Heart left ventricle (tissue), 16 donors: ENCODE data around the gene PCDHGA11. TPM values are rescaled to one million over a fixed set of nuclear protein-coding genes. Genes with fewer than 3 reads are reported as not detected.

Source experiments
- ATAC-seq, 4 donors: fragments of 200-7000 bp; cut with Tn5 transposase; one replicate each; pipeline ENCODE4 v1.9.1; 2020 to 2022; ENCODE audit warnings: moderate library complexity in 4 of 4, mild to moderate bottlenecking in 3 of 4, moderate number of reproducible peaks in 1 of 4
- DNase-seq, 5 donors: peaks; one replicate each; pipeline ENCODE4 v3.0.0-alpha.2; 2020
- H3K27ac ChIP-seq, 12 donors: fragments of 200-600 bp; sonication (generic) in 4 of 12; one replicate each; pipeline versions ENCODE4 v1.5.0 to v1.8.0; 2016 to 2022; ENCODE audit warnings: mild to moderate bottlenecking in 2 of 12
- H3K27me3 ChIP-seq, 9 donors: fragments of 200-600 bp; sonication (generic) in 2 of 9; one replicate each; pipeline versions ENCODE4 v1.5.1 to v1.8.0; 2016 to 2022; ENCODE audit warnings: mild to moderate bottlenecking in 3 of 9
- H3K36me3 ChIP-seq, 9 donors: fragments of 200-600 bp; sonication (generic) in 2 of 9; one replicate each; pipeline versions ENCODE4 v1.5.0 to v1.8.0; 2018 to 2022; ENCODE audit warnings: mild to moderate bottlenecking in 2 of 9
- H3K4me1 ChIP-seq, 12 donors: fragments of 200-600 bp; sonication (generic) in 4 of 12; one replicate each; pipeline versions ENCODE4 v1.5.0 to v1.8.0; 2016 to 2022; ENCODE audit warnings: mild to moderate bottlenecking in 3 of 12
- H3K4me3 ChIP-seq, 12 donors: fragments of 200-600 bp; sonication (generic) in 4 of 12; one replicate each; pipeline versions ENCODE4 v1.5.0 to v1.8.0; 2017 to 2022; ENCODE audit warnings: mild to moderate bottlenecking in 9 of 12, moderate library complexity in 4 of 12
- H3K9me3 ChIP-seq, 12 donors: fragments of 200-600 bp; sonication (generic) in 4 of 12; one replicate each; pipeline versions ENCODE4 v1.5.0 to v1.8.0; 2016 to 2022; ENCODE audit warnings: mild to moderate bottlenecking in 1 of 12
- POLR2A ChIP-seq, 2 donors: fragments of 450-650 bp; IDR thresholded peaks; one replicate each; pipeline ENCODE4 v1.6.1; 2017; ENCODE audit warnings: antibody characterized with exemption in 2 of 2, mild to moderate bottlenecking in 2 of 2, moderate library complexity in 2 of 2
- WGBS, 4 donors: extraction: QIAGEN DNeasy Blood & Tissue Kit in 2 of 4; methylation state at CpG; one replicate each; pipeline versions ENCODE4 v1.1.5 to v1.1.7; 2013 to 2018; 5-methylcytosine and 5-hydroxymethylcytosine counted together
- intact Hi-C, 10 donors: fragments of 100-400 bp; cut with DNase I; formaldehyde crosslinking; loops; one replicate each; pipeline versions ENCODE4 v1.11.1 to v1.14.2; 2022
- polyA plus RNA-seq, 2 donors: library from polyadenylated mRNA; stranded (reverse); fragments of 200-250 nt; gene quantifications; one replicate each; pipeline ENCODE4 v1.2.3, GENCODE V29; 2013
- total RNA-seq, 9 donors: library from RNA; depleted of rRNA in 2 of 9; stranded (reverse); fragments of >200 nt in 2 of 9; fragmentation: NEBNext Ultra II Directional in 3 of 9; extraction: Animal tissue kit (Norgen Biotek cat#: 25700) in 3 of 9; gene quantifications; one replicate each; pipeline versions ENCODE4 v1.1.0 to v1.2.4, GENCODE V29; 2016 to 2023
- TF ChIP-seq, protein P1 (sequence below), 12 donors: fragments of 200-600 bp; sonication (generic) in 4 of 12; IDR thresholded peaks; one replicate each; pipeline versions ENCODE4 v1.5.0 to v1.8.0; 2018 to 2022; ENCODE audit warnings: antibody characterized with exemption in 12 of 12, mild to moderate bottlenecking in 5 of 12
- donor health status: ischemic (EF 13 %, LVEDD 7.1; RV severe dilation, severe dysfunction).
- donor health status: healthy with polysubstance abuse.
- donor health status: DM: no; HTN: yes; CAD: no.
- donor health status: DM: no; HTN: no; CAD: no.
- donor health status: ischemic (EF 25% LVEDD 6.9; RV normal size, moderate dysfunction).
- donor health status: ischemic (EF 25% LVEDD 5.7; RV mildly dilated, moderate dysfunction).
- donor health status: healthy.
- donor health status: DM: yes; HTN: yes; CAD: no.
- donor health status: ischemic (EF 35%, LVEDD 5.7; RV mildly dilated, moderate dysfunction).
- donor health status: nonischemic (EF 11% LVEDD 7.7; RV severe dilation, severe dysfunction).
- donor health status: DM: yes; HTN: yes; CAD: no.
- donor health status: PGD.
- donor health status: ischemic (EF 29% LVEDD 5.4; RV normal size, mild dysfunction).
- donor health status: nonischemic (EF 23%, LVEDD 6.1; RV moderate dilation, normal function).

PCDHGA11 gene
- total and polyA plus RNA-seq, 11 donors: 1.8 to 9.0 (median 5.0) TPM

DNA sequence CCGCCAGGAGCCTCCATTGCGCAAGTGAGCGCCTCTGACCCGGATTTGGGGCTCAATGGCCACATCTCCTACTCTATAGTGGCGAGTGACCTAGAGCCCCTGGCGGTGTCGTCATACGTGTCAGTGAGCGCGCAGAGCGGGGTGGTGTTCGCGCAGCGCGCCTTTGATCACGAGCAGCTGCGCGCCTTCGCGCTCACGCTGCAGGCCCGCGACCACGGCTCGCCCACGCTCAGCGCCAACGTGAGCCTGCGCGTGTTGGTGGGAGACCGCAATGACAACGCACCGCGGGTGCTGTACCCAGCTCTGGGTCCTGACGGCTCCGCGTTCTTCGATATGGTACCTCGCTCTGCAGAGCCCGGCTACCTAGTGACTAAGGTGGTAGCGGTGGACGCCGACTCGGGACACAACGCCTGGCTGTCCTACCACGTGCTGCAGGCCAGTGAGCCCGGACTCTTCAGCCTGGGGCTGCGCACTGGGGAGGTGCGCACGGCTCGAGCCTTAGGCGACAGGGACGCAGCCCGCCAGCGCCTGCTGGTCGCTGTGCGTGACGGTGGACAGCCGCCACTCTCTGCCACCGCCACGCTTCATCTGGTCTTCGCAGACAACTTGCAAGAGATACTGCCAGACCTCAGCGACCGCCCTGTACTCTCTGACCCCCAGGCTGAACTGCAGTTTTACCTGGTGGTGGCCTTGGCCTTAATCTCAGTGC is 11.1 kb upstream of the PCDHGA11 start:
- H3K9me3 ChIP-seq: peaks cover 0 to 100% (median 62%) of the 10 kb centered on the region in 12 donors
- TF ChIP-seq, protein P1, sequence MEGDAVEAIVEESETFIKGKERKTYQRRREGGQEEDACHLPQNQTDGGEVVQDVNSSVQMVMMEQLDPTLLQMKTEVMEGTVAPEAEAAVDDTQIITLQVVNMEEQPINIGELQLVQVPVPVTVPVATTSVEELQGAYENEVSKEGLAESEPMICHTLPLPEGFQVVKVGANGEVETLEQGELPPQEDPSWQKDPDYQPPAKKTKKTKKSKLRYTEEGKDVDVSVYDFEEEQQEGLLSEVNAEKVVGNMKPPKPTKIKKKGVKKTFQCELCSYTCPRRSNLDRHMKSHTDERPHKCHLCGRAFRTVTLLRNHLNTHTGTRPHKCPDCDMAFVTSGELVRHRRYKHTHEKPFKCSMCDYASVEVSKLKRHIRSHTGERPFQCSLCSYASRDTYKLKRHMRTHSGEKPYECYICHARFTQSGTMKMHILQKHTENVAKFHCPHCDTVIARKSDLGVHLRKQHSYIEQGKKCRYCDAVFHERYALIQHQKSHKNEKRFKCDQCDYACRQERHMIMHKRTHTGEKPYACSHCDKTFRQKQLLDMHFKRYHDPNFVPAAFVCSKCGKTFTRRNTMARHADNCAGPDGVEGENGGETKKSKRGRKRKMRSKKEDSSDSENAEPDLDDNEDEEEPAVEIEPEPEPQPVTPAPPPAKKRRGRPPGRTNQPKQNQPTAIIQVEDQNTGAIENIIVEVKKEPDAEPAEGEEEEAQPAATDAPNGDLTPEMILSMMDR (IDR thresholded peaks at IDR 0.05): no peak
- no peak for TF ChIP-seq POLR2A (IDR thresholded peaks at IDR 0.05)
- intact Hi-C loops: loop anchor here in 7 of 10 donors (5.0 to 10.0 kb wide), 8 partner anchors 45 to 165 kb away; partner anchors contain the start of genes PCDHGA5 (in 3 of the 7), PCDHB15 (in 1 of the 7), PCDHGA1 (in 1 of the 7) and PCDHGA3 (in 1 of the 7)
- H3K27me3 ChIP-seq: peaks cover 0 to 71% (median 0%) of the 10 kb centered on the region in 9 donors
- DNase-seq: no peak
- H3K27ac ChIP-seq: no peak overlapping the region
- H3K4me3 ChIP-seq: no peak overlapping the region
- no peak for ATAC-seq
- peaks cover 0 to 8% (median 0%) of the 10 kb centered on the region in 12 donors for H3K4me1 ChIP-seq
- peaks cover 0 to 24% (median 0%) of the 10 kb centered on the region in 9 donors for H3K36me3 ChIP-seq
- WGBS, 4 donors: 34 to 60% (median 45%) methylated on average over 12 to 64 of the region's 64 CpGs

DNA sequence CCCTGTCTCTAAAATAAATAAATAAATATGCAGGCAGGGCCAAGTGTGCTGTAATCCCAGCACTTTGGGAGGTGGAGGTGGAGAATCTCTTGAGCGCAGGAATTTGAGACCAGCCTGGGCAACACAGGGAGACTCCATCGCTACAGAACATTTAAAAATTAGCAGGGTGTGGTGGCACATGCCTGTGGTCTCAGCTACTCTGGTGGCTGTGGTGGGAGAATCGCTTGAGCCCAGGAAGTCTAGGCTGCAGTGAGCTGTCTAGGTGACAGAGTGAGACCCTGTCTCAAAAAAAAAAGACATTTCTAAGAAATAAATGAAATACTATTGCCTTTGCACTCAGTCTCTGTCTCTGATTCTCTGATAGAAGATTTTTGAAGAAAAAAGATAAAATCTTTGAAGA is 9.3 kb upstream of the PCDHGA11 start:
- Histone ChIP-seq H3K9me3 (peaks cover 0 to 100% (median 53%) of the 10 kb centered on the region in 12 donors), H3K4me3 (no peak overlapping the region), H3K27me3 (peaks cover 0 to 75% (median 0%) of the 10 kb centered on the region in 9 donors), H3K4me1 (peaks cover 0 to 8% (median 0%) of the 10 kb centered on the region in 12 donors), H3K36me3 (peaks cover 0 to 29% (median 0%) of the 10 kb centered on the region in 9 donors), H3K27ac (no peak overlapping the region)
- no peak for ATAC-seq
- no peak for DNase-seq
- TF ChIP-seq, protein P1 (IDR thresholded peaks at IDR 0.05): no peak
- TF ChIP-seq POLR2A (IDR thresholded peaks at IDR 0.05): no peak
- WGBS, 4 donors: 68 to 79% (median 74%) methylated on average over 3 of the region's 3 CpGs
- intact Hi-C loops: loop anchor here in 6 of 10 donors (5.0 to 10.0 kb wide), 5 partner anchors 47 to 146 kb away; partner anchors contain the start of genes PCDHGA5 (in 3 of the 6) and PCDHGA1 (in 1 of the 6)

DNA sequence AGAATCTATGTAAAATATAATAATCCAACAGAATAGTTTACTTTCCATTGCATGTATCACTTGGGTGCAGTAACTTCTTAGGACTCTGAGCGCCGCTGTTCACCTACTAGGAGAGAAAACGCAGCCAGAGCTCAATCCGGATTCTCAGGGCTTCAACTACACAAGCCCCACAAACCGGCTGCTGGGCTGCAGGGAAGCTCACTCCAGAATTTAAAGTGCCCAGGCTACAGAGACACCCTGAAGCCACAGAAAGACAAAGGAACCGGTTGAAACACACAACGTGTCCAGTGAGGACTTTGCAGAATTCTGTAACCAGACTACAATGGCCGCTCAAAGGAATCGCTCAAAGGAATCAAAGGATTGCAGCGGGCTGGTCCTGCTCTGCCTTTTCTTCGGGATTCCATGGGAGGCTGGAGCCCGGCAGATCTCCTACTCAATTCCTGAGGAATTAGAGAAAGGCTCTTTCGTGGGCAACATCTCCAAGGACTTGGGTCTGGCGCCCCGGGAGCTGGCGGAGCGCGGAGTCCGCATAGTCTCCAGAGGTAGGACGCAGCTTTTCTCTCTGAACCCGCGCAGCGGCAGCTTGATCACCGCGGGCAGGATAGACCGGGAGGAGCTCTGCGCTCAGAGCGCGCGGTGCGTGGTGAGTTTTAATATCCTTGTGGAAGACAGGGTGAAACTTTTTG is 7.9 kb upstream of the PCDHGA11 start, which contains the start of gene PCDHGA10:
Gene PCDHGA10, plus strand, starts transcription at position 134 of the 686 bp plus-strand sequence. Its CDS starts 189 bp downstream, at position 323.
- H3K9me3 ChIP-seq: peaks cover 0 to 100% (median 53%) of the 10 kb centered on the region in 12 donors
- whole genome bisulfite sequencing, 4 donors: 27 to 44% (median 39%) methylated on average over 30 to 31 of the region's 31 CpGs
- H3K27ac ChIP-seq: peak within 1 kb of the TSS in 1 of 12 donors; percentile 36
- H3K27me3 ChIP-seq: peaks cover 0 to 78% (median 0%) of the 10 kb centered on the region in 9 donors
- peaks cover 0 to 4% (median 0%) of the 10 kb centered on the region in 12 donors for H3K4me1 ChIP-seq
- ATAC-seq: peak; percentile 24 to 66 (median 64)
- peaks cover 0 to 29% (median 0%) of the 10 kb centered on the region in 9 donors for H3K36me3 ChIP-seq
- peak in 3 of 5 donors; percentile 53 to 61 (median 59) for DNase-seq
- no peak for TF ChIP-seq POLR2A (IDR thresholded peaks at IDR 0.05)
- TF ChIP-seq, protein P1 (IDR thresholded peaks at IDR 0.05): peak; percentile 26 to 60 (median 42)
- intact Hi-C loops: loop anchor here in 7 of 10 donors (2.0 to 10.0 kb wide), 6 partner anchors 48 to 148 kb away; partner anchors contain the start of genes PCDHGA5 (in 3 of the 7) and PCDHGA1 (in 1 of the 7)
- peak within 1 kb of the TSS in 10 of 12 donors; percentile 10 to 49 (median 36) for H3K4me3 ChIP-seq
